ENCODE measurements around the gene KRTAP16-1.
A peak's percentile ranks its signal among the peaks of the same experiment; 100 is the strongest.

Gene KRTAP16-1

DNA sequence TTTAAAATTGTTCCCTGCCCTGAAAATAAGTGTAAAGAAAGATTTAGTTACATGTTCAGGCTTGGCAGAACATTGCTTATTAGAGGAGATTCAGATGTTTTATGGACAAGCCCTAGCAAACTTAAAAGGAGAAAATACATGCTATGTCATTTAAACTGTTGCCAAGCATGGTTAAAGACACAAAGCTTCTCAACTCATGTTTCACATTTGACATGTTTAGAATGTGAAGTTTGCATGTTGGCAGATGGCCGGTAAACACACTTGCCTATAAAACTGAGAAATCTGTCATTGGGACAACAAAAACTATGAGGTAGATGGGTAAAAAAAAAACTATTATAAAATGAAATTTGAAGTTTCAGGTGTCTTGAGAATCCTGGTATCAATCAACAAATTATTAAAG lies 12.3 kb downstream of the KRTAP16-1 start:
- no peak overlapping the region for H2BK120ac ChIP-seq (ENCODE audit: low read depth, low read length)
- WGBS = 100% methylated on average over 1 of the region's 1 CpG

DNA sequence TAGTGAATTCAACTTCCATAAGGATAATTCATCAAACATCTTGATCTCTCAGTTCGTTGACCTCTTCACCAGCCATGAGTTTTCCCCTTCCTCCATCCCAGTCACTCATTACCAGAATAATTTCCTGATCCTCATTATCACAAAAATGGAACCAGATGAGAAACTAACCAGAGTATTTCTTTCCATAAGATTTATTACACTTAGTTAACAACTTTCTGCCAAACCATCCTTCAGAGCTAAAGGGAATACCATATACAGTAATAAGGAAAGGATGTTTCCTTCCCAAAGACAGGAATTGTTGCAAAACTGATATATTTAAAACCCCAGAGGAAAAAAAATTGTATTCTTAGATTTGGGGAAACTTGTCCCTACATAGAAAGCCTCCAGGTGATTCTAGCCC lies 15.1 kb downstream of the KRTAP16-1 start:
- WGBS = 79% methylated on average over 1 of the region's 1 CpG
- DNase-seq = no peak

More for the DNA sequence above, 12.3 kb downstream of the KRTAP16-1 start:
- Histone ChIP-seq H3K23ac (ENCODE audit: low read length in 2 of 2) (no peak overlapping the region), H3K18ac (ENCODE audit: low read depth in 1 of 2, low read length in 2 of 2) (no peak overlapping the region), H3K9me3 (ENCODE audit: control insufficient read depth, low read length) (no peaks in the 10 kb centered on the region), H3K14ac (ENCODE audit: low read length in 2 of 2) (no peak overlapping the region), H2AFZ (ENCODE audit: low read depth, low read length) (no peak overlapping the region), H3K9ac (ENCODE audit: low read length) (no peak overlapping the region), H4K91ac (ENCODE audit: low read length) (no peak overlapping the region), H3K27ac (ENCODE audit: low read length, poor library complexity, severe bottlenecking) (no peak overlapping the region), H3K4me2 (ENCODE audit: low read length, poor library complexity, severe bottlenecking) (no peak overlapping the region), H2BK5ac (ENCODE audit: low read depth, low read length, poor library complexity, severe bottlenecking) (no peak overlapping the region), H3K4me1 (ENCODE audit: control insufficient read depth, insufficient read depth, low read depth, low read length) (no peaks in the 10 kb centered on the region), H2BK12ac (ENCODE audit: low read length in 2 of 2) (no peak overlapping the region), H3K4me3 (ENCODE audit: insufficient read depth in 1 of 2, low read depth in 1 of 2, low read length in 2 of 2) (no peak overlapping the region), H3K36me3 (ENCODE audit: control insufficient read depth in 1 of 2, insufficient read depth in 2 of 2, low read depth in 1 of 2, low read length in 2 of 2) (no peaks in the 10 kb centered on the region), H2AK5ac (ENCODE audit: low read length, severe bottlenecking) (no peak overlapping the region), H3K27me3 (ENCODE audit: control insufficient read depth in 1 of 2, insufficient read depth in 1 of 2, low read length in 2 of 2) (no peaks in the 10 kb centered on the region), H3K4ac (ENCODE audit: low read depth in 1 of 2, low read length in 2 of 2) (no peak overlapping the region), H4K8ac (ENCODE audit: low read length) (no peak overlapping the region), H2BK15ac (ENCODE audit: low read depth, poor library complexity, severe bottlenecking) (no peak overlapping the region), H3K79me1 (replicated peaks; ENCODE audit: low read length, poor library complexity, severe bottlenecking) (no peaks in the 10 kb centered on the region)
- no peak for DNase-seq

DNA sequence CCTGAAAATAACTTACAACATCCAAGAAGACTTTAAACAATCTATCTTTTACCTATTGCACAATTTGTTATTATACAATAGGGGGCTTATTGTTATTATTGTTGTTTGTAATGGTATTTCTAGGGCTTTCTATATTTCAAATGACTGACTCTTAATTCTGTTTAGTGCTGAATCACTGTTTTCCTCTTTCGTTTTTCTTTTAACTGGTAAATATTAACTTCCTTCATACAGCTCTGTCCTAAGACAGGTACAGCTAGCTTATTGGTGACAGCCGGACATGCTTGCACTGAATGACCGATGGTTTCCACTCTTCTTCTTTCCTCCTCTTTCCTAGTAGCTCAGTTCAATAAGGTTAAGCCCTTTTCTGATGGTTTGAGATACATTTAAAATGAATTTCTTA lies 22.1 kb downstream of the KRTAP16-1 start:
- H3K9ac ChIP-seq (ENCODE audit: low read length) = no peak overlapping the region
- no peak overlapping the region for H2BK15ac ChIP-seq (ENCODE audit: low read depth, poor library complexity, severe bottlenecking)
- H3K9me3 ChIP-seq (ENCODE audit: control insufficient read depth, low read length) = no peaks in the 10 kb centered on the region
- H4K8ac ChIP-seq (ENCODE audit: low read length) = no peak overlapping the region
- no peak overlapping the region for H3K4me3 ChIP-seq (ENCODE audit: insufficient read depth in 1 of 2, low read depth in 1 of 2, low read length in 2 of 2)
- no peaks in the 10 kb centered on the region for H3K27me3 ChIP-seq (ENCODE audit: control insufficient read depth in 1 of 2, insufficient read depth in 1 of 2, low read length in 2 of 2)
- 91% methylated on average over 2 of the region's 3 CpGs for WGBS
- H2BK120ac ChIP-seq (ENCODE audit: low read depth, low read length) = no peak overlapping the region
- no peak overlapping the region for H3K14ac ChIP-seq (ENCODE audit: low read length in 2 of 2)
- H2BK5ac ChIP-seq (ENCODE audit: low read depth, low read length, poor library complexity, severe bottlenecking) = no peak overlapping the region
- H3K23ac ChIP-seq (ENCODE audit: low read length in 2 of 2) = no peak overlapping the region
- no peak overlapping the region for H3K4ac ChIP-seq (ENCODE audit: low read depth in 1 of 2, low read length in 2 of 2)
- peaks cover 1% of the 10 kb centered on the region for H3K4me1 ChIP-seq (ENCODE audit: control insufficient read depth, insufficient read depth, low read depth, low read length)
- peak overlapping the region; percentile 52 for H3K27ac ChIP-seq (ENCODE audit: low read length, poor library complexity, severe bottlenecking)
- no peak overlapping the region for H3K18ac ChIP-seq (ENCODE audit: low read depth in 1 of 2, low read length in 2 of 2)
- no peak overlapping the region for H2AFZ ChIP-seq (ENCODE audit: low read depth, low read length)
- H3K79me1 ChIP-seq (replicated peaks; ENCODE audit: low read length, poor library complexity, severe bottlenecking) = no peaks in the 10 kb centered on the region
- DNase-seq = no peak
- no peak overlapping the region for H4K91ac ChIP-seq (ENCODE audit: low read length)
- H2BK12ac ChIP-seq (ENCODE audit: low read length in 2 of 2) = no peak overlapping the region
- H3K36me3 ChIP-seq (ENCODE audit: control insufficient read depth in 1 of 2, insufficient read depth in 2 of 2, low read depth in 1 of 2, low read length in 2 of 2) = no peaks in the 10 kb centered on the region
- H3K4me2 ChIP-seq (ENCODE audit: low read length, poor library complexity, severe bottlenecking) = no peak overlapping the region
- no peak overlapping the region for H2AK5ac ChIP-seq (ENCODE audit: low read length, severe bottlenecking)

More for the DNA sequence above, 15.1 kb downstream of the KRTAP16-1 start:
- Histone ChIP-seq H2AK5ac (ENCODE audit: low read length, severe bottlenecking) (no peak overlapping the region), H2BK120ac (ENCODE audit: low read depth, low read length) (no peak overlapping the region), H3K23ac (ENCODE audit: low read length in 2 of 2) (no peak overlapping the region), H3K9me3 (ENCODE audit: control insufficient read depth, low read length) (no peaks in the 10 kb centered on the region), H3K4me1 (ENCODE audit: control insufficient read depth, insufficient read depth, low read depth, low read length) (no peaks in the 10 kb centered on the region), H3K4ac (ENCODE audit: low read depth in 1 of 2, low read length in 2 of 2) (no peak overlapping the region), H2BK5ac (ENCODE audit: low read depth, low read length, poor library complexity, severe bottlenecking) (no peak overlapping the region), H2BK12ac (ENCODE audit: low read length in 2 of 2) (no peak overlapping the region), H3K18ac (ENCODE audit: low read depth in 1 of 2, low read length in 2 of 2) (no peak overlapping the region), H2BK15ac (ENCODE audit: low read depth, poor library complexity, severe bottlenecking) (no peak overlapping the region), H3K27ac (ENCODE audit: low read length, poor library complexity, severe bottlenecking) (no peak overlapping the region), H3K36me3 (ENCODE audit: control insufficient read depth in 1 of 2, insufficient read depth in 2 of 2, low read depth in 1 of 2, low read length in 2 of 2) (no peaks in the 10 kb centered on the region), H3K4me2 (ENCODE audit: low read length, poor library complexity, severe bottlenecking) (no peak overlapping the region), H3K9ac (ENCODE audit: low read length) (no peak overlapping the region), H3K4me3 (ENCODE audit: insufficient read depth in 1 of 2, low read depth in 1 of 2, low read length in 2 of 2) (no peak overlapping the region), H3K27me3 (ENCODE audit: control insufficient read depth in 1 of 2, insufficient read depth in 1 of 2, low read length in 2 of 2) (no peaks in the 10 kb centered on the region), H3K14ac (ENCODE audit: low read length in 2 of 2) (no peak overlapping the region), H3K79me1 (replicated peaks; ENCODE audit: low read length, poor library complexity, severe bottlenecking) (no peaks in the 10 kb centered on the region), H4K8ac (ENCODE audit: low read length) (no peak overlapping the region), H4K91ac (ENCODE audit: low read length) (no peak overlapping the region), H2AFZ (ENCODE audit: low read depth, low read length) (no peak overlapping the region)

DNA sequence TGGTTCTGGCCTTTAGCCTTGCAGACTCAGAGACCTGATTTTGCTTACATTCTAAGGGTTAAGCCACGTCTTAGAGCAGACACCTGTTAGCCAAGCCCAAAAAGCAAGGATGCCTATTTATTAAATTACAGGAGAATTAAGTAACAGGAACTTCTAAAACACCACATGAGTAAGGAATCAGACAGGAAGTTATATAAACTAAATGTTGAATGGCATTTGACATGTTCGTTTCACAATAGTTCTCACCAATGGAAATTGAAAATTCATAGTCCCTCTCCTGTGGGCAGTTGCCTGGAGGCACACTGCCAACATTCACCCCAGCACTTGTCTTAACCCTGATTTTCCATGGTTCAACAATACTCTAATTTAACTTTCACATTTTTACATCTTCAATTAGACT lies 24.6 kb downstream of the KRTAP16-1 start:
- H3K14ac ChIP-seq (ENCODE audit: low read length in 2 of 2) = no peak overlapping the region
- H2AK5ac ChIP-seq (ENCODE audit: low read length, severe bottlenecking) = no peak overlapping the region
- no peaks in the 10 kb centered on the region for H3K79me1 ChIP-seq (replicated peaks; ENCODE audit: low read length, poor library complexity, severe bottlenecking)
- no peak overlapping the region for H3K4me3 ChIP-seq (ENCODE audit: insufficient read depth in 1 of 2, low read depth in 1 of 2, low read length in 2 of 2)
- H3K18ac ChIP-seq (ENCODE audit: low read depth in 1 of 2, low read length in 2 of 2) = no peak overlapping the region
- H4K8ac ChIP-seq (ENCODE audit: low read length) = no peak overlapping the region
- H2BK15ac ChIP-seq (ENCODE audit: low read depth, poor library complexity, severe bottlenecking) = no peak overlapping the region
- H3K9ac ChIP-seq (ENCODE audit: low read length) = no peak overlapping the region
- WGBS = 24% methylated on average over 1 of the region's 2 CpGs
- no peaks in the 10 kb centered on the region for H3K36me3 ChIP-seq (ENCODE audit: control insufficient read depth in 1 of 2, insufficient read depth in 2 of 2, low read depth in 1 of 2, low read length in 2 of 2)
- H3K27me3 ChIP-seq (ENCODE audit: control insufficient read depth in 1 of 2, insufficient read depth in 1 of 2, low read length in 2 of 2) = no peaks in the 10 kb centered on the region
- no peak overlapping the region for H3K23ac ChIP-seq (ENCODE audit: low read length in 2 of 2)
- DNase-seq = no peak
- peaks cover 1% of the 10 kb centered on the region for H3K4me1 ChIP-seq (ENCODE audit: control insufficient read depth, insufficient read depth, low read depth, low read length)
- H3K4ac ChIP-seq (ENCODE audit: low read depth in 1 of 2, low read length in 2 of 2) = no peak overlapping the region
- no peak overlapping the region for H2BK12ac ChIP-seq (ENCODE audit: low read length in 2 of 2)
- peak overlapping the region; percentile 63 for H3K27ac ChIP-seq (ENCODE audit: low read length, poor library complexity, severe bottlenecking)
- no peaks in the 10 kb centered on the region for H3K9me3 ChIP-seq (ENCODE audit: control insufficient read depth, low read length)
- no peak overlapping the region for H2BK5ac ChIP-seq (ENCODE audit: low read depth, low read length, poor library complexity, severe bottlenecking)
- no peak overlapping the region for H2AFZ ChIP-seq (ENCODE audit: low read depth, low read length)
- H2BK120ac ChIP-seq (ENCODE audit: low read depth, low read length) = no peak overlapping the region
- H4K91ac ChIP-seq (ENCODE audit: low read length) = no peak overlapping the region
- no peak overlapping the region for H3K4me2 ChIP-seq (ENCODE audit: low read length, poor library complexity, severe bottlenecking)

Data from mesenchymal stem cell (in vitro differentiated cells and primary cell).